Esophagus squamous epithelium (tissue), 5 donors: ENCODE measurements around the gene PTAFR. TPM values are rescaled to one million over a fixed set of nuclear protein-coding genes. Genes with fewer than 3 reads are reported as not detected.

ENCODE experiments used
- DNase-seq: peaks from one replicate; lab custom pipeline; 2025; lab: John Stamatoyannopoulos, UW
- H3K27ac ChIP-seq, 4 donors: fragments of 200-600 bp; sonication (generic); one replicate each; pipeline ENCODE4 v1.5.1; 2016 to 2019; ENCODE audit warnings: mild to moderate bottlenecking in 1 of 4
- H3K27me3 ChIP-seq, 4 donors: fragments of 200-600 bp; sonication (generic); 1 replicate in 3 of 4; 2 replicates in 1 of 4; pipeline versions ENCODE4 v1.5.1 to v1.6.0; 2017 to 2021; ENCODE audit warnings: antibody characterized with exemption in 1 of 4
- H3K36me3 ChIP-seq, 3 donors: fragments of 200-600 bp; sonication (generic); one replicate each; pipeline ENCODE4 v1.5.1; 2016 to 2019
- H3K4me1 ChIP-seq, 3 donors: fragments of 200-600 bp; sonication (generic); one replicate each; pipeline ENCODE4 v1.5.1; 2017 to 2019
- H3K4me3 ChIP-seq, 4 donors: fragments of 200-600 bp; sonication (generic); 1 replicate in 3 of 4; 2 replicates in 1 of 4; pipeline ENCODE4 v1.5.1; 2016 to 2019; ENCODE audit warnings: mild to moderate bottlenecking in 2 of 4, moderate library complexity in 1 of 4
- H3K9me3 ChIP-seq, 3 donors: fragments of 200-600 bp; sonication (generic); one replicate each; pipeline ENCODE4 v1.5.1; 2016 to 2019
- CTCF ChIP-seq, 6 experiments: fragments of 450-650 bp in 4 of 6; fragments of 200-600 bp in 2 of 6; sonication (generic) in 2 of 6; IDR thresholded peaks; one replicate each; pipeline ENCODE4 v1.5.1; 2016 to 2019; ENCODE audit warnings: antibody characterized with exemption in 6 of 6, mild to moderate bottlenecking in 4 of 6, moderate library complexity in 4 of 6
- POLR2A ChIP-seq, 4 donors: fragments of 450-650 bp; IDR thresholded peaks; one replicate each; pipeline ENCODE4 v1.6.1; 2017; ENCODE audit warnings: antibody characterized with exemption in 4 of 4, mild to moderate bottlenecking in 4 of 4, moderate library complexity in 3 of 4
- WGBS, 2 donors: methylation state at CpG; one replicate each; pipeline ENCODE4 v1.1.5; 2018; 5-methylcytosine and 5-hydroxymethylcytosine counted together
- intact Hi-C: fragments of 100-400 bp; cut with DNase I; formaldehyde crosslinking; loops from one replicate; pipeline ENCODE4 v1.15.0; 2022
- total RNA-seq, 4 donors: library from RNA; depleted of rRNA; stranded (reverse); fragments of >200 nt; gene quantifications; one replicate each; pipeline ENCODE4 v1.1.0, GENCODE V29; 2016
- donor health status: DM: yes; HTN: yes; CAD: no.

The PTAFR gene
- total RNA-seq, 4 donors from 2014 or later = 2.7 to 12.8 (median 8.9) TPM

GRCh38 chr1:28129150-28129549 lies 47.3 kb downstream of the PTAFR start:
- 20% methylated on average over 1 of the region's 1 CpG; no CpG with 5 or more reads in 1 of the 2 donors for WGBS, 2 donors
- DNase-seq = no peak
- H3K36me3 ChIP-seq = no peaks in the 10 kb centered on the region
- peak overlapping the region; percentile 65 to 82 (median 77) for H3K27ac ChIP-seq
- H3K27me3 ChIP-seq = no peaks in the 10 kb centered on the region
- peaks cover 0 to 35% (median 7%) of the 10 kb centered on the region in 3 donors for H3K4me1 ChIP-seq
- TF ChIP-seq CTCF (IDR thresholded peaks at IDR 0.05) (no peak), POLR2A (IDR thresholded peaks at IDR 0.05) (no peak)
- H3K4me3 ChIP-seq = no peak overlapping the region
- intact Hi-C loops = no loop called here
- no peaks in the 10 kb centered on the region for H3K9me3 ChIP-seq

GRCh38 chr1:28127617-28128257 lies 48.8 kb downstream of the PTAFR start:
- intact Hi-C loops = no loop called here
- no peaks in the 10 kb centered on the region for H3K36me3 ChIP-seq

GRCh38 chr1:28126783-28127490 lies 49.6 kb downstream of the PTAFR start:
- no peak for TF ChIP-seq CTCF (IDR thresholded peaks at IDR 0.05)
- no peak for TF ChIP-seq POLR2A (IDR thresholded peaks at IDR 0.05)
- H3K4me1 ChIP-seq = peaks cover 0 to 47% (median 10%) of the 10 kb centered on the region in 3 donors
- H3K9me3 ChIP-seq = no peaks in the 10 kb centered on the region
- H3K36me3 ChIP-seq = no peaks in the 10 kb centered on the region
- WGBS, 2 donors = 57 to 69% methylated on average over 5 of the region's 5 CpGs
- no peak overlapping the region for H3K4me3 ChIP-seq
- no peaks in the 10 kb centered on the region for H3K27me3 ChIP-seq
- peak overlapping the region in 3 of 4 donors; percentile 23 to 82 (median 58) for H3K27ac ChIP-seq
- no peak for DNase-seq
- intact Hi-C loops = no loop called here

More at GRCh38 chr1:28127617-28128257, 48.8 kb downstream of the PTAFR start:
- no peaks in the 10 kb centered on the region for H3K27me3 ChIP-seq
- WGBS, 2 donors = 83 to 84% methylated on average over 3 of the region's 3 CpGs
- no peak for TF ChIP-seq POLR2A (IDR thresholded peaks at IDR 0.05)
- TF ChIP-seq CTCF (IDR thresholded peaks at IDR 0.05) = no peak
- H3K27ac ChIP-seq = peak overlapping the region in 3 of 4 donors; percentile 23 to 82 (median 58)
- H3K9me3 ChIP-seq = no peaks in the 10 kb centered on the region
- H3K4me3 ChIP-seq = no peak overlapping the region
- DNase-seq = no peak
- H3K4me1 ChIP-seq = peaks cover 0 to 47% (median 10%) of the 10 kb centered on the region in 3 donors

GRCh38 chr1:28126212-28126611 lies 50.3 kb downstream of the PTAFR start:
- Histone ChIP-seq H3K36me3 (no peaks in the 10 kb centered on the region), H3K4me1 (peaks cover 0 to 47% (median 10%) of the 10 kb centered on the region in 3 donors), H3K27ac (peak overlapping the region in 3 of 4 donors; percentile 6 to 46 (median 29)), H3K9me3 (no peaks in the 10 kb centered on the region), H3K4me3 (no peak overlapping the region), H3K27me3 (no peaks in the 10 kb centered on the region)
- 66 to 70% methylated on average over 3 of the region's 3 CpGs for WGBS, 2 donors
- no peak for DNase-seq
- TF ChIP-seq CTCF (IDR thresholded peaks at IDR 0.05) (no peak), POLR2A (IDR thresholded peaks at IDR 0.05) (no peak)
- intact Hi-C loops = no loop called here

- no peaks in the 10 kb centered on the region for H3K36me3 ChIP-seq
- no peaks in the 10 kb centered on the region for H3K9me3 ChIP-seq
- 29 to 39% methylated on average over 4 of the region's 4 CpGs for WGBS, 2 donors
- peak overlapping the region; percentile 0 to 57 (median 37) for H3K27ac ChIP-seq
- TF ChIP-seq CTCF (IDR thresholded peaks at IDR 0.05) (no peak), POLR2A (IDR thresholded peaks at IDR 0.05) (no peak)
- no peak for DNase-seq
- intact Hi-C loops = no loop called here
- H3K4me3 ChIP-seq = no peak overlapping the region
- H3K4me1 ChIP-seq = peaks cover 0 to 24% (median 5%) of the 10 kb centered on the region in 3 donors
- no peaks in the 10 kb centered on the region for H3K27me3 ChIP-seq
Observed at GRCh38 chr1:28123461-28123961, 53.0 kb downstream of the PTAFR start.
